ENCODE results near the gene DIS3L2. TPM values are rescaled to one million over a fixed set of nuclear protein-coding genes. Genes with fewer than 3 reads are reported as not detected.
"Not testable (repeated sequence)": the region's sequence is repeated elsewhere in the genome, so short reads cannot be mapped to it uniquely, and the experiment has no call there.

Gene DIS3L2
- total RNA-seq, 1 donor from 2014 or later, result 14.1 TPM

GRCh38 chr2:232286001-232286868 is 324.7 kb downstream of the DIS3L2 start:
- ATAC-seq (no peak), DNase-seq (ENCODE audit: low spot score) (no peak)

- ATAC-seq, result no peak
- DNase-seq (ENCODE audit: low spot score), result no peak
Observed at GRCh38 chr2:232287316-232287715, 325.8 kb downstream of the DIS3L2 start.

GRCh38 chr2:232288489-232289030 is 327.0 kb downstream of the DIS3L2 start:
- DNase-seq (ENCODE audit: low spot score), result no peak
- ATAC-seq, result no peak

- ATAC-seq (no peak), DNase-seq (ENCODE audit: low spot score) (no peak)
Observed at GRCh38 chr2:232290668-232291067, 329.2 kb downstream of the DIS3L2 start.

- DNase-seq (ENCODE audit: low spot score) (no peak), ATAC-seq (no peak)
Observed at GRCh38 chr2:232291343-232291742, 329.8 kb downstream of the DIS3L2 start.

GRCh38 chr2:232292395-232293154 is 331.1 kb downstream of the DIS3L2 start:
- peak; percentile 80 for ATAC-seq
- DNase-seq (ENCODE audit: low spot score), result peak; percentile 54

- no peak for DNase-seq (ENCODE audit: low spot score)
- ATAC-seq, result no peak
Observed at GRCh38 chr2:232293191-232293590, 331.7 kb downstream of the DIS3L2 start.

- DNase-seq (ENCODE audit: low spot score), result no peak
- ATAC-seq, result no peak
Observed at GRCh38 chr2:232295971-232296370, 334.5 kb downstream of the DIS3L2 start.

- DNase-seq (ENCODE audit: low spot score) (no peak), ATAC-seq (no peak)
Observed at GRCh38 chr2:232296776-232297525, 335.4 kb downstream of the DIS3L2 start.

GRCh38 chr2:232299084-232299483 is 337.6 kb downstream of the DIS3L2 start:
- ATAC-seq (no peak), DNase-seq (ENCODE audit: low spot score) (no peak)

- ATAC-seq, result no peak
- DNase-seq (ENCODE audit: low spot score), result no peak
Observed at GRCh38 chr2:232299927-232300674, 338.6 kb downstream of the DIS3L2 start.

- DNase-seq (ENCODE audit: low spot score), result no peak
- no peak for ATAC-seq
Observed at GRCh38 chr2:232300894-232301387, 339.4 kb downstream of the DIS3L2 start.

- ATAC-seq, result no peak
- no peak for DNase-seq (ENCODE audit: low spot score)
Observed at GRCh38 chr2:232304236-232304635, 342.7 kb downstream of the DIS3L2 start.

GRCh38 chr2:232306741-232307305 is 345.3 kb downstream of the DIS3L2 start:
- DNase-seq (ENCODE audit: low spot score) (no peak), ATAC-seq (no peak)

- DNase-seq (ENCODE audit: low spot score) (no peak), ATAC-seq (no peak)
Observed at GRCh38 chr2:232307854-232308253, 346.3 kb downstream of the DIS3L2 start.

- no peak for ATAC-seq
Observed at GRCh38 chr2:232308986-232309385, 347.5 kb downstream of the DIS3L2 start.

GRCh38 chr2:232309592-232309991 is 348.1 kb downstream of the DIS3L2 start:
- ATAC-seq (no peak), DNase-seq (ENCODE audit: low spot score) (no peak)

More at GRCh38 chr2:232308986-232309385, 347.5 kb downstream of the DIS3L2 start:
- no peak for DNase-seq (ENCODE audit: low spot score)

GRCh38 chr2:232310121-232310520 is 348.6 kb downstream of the DIS3L2 start:
- DNase-seq (ENCODE audit: low spot score) (no peak), ATAC-seq (no peak)

GRCh38 chr2:232310696-232311095 is 349.2 kb downstream of the DIS3L2 start:
- DNase-seq (ENCODE audit: low spot score) (no peak), ATAC-seq (no peak)

- ATAC-seq; DNase-seq (ENCODE audit: low spot score): not testable (repeated sequence)
Observed at GRCh38 chr2:232313645-232314044, 352.1 kb downstream of the DIS3L2 start.

Data from left lobe of liver (tissue), 2 donors.